GM18526 (cell line): Measurements from ENCODE around the gene DDX25.

Experiments used
- POLR2A ChIP-seq: IDR thresholded peaks from 3 replicates; pipeline ENCODE4 v1.6.1; 2011; ENCODE audit not compliant: insufficient read length; ENCODE audit errors: extremely low read depth

The DDX25 gene

GRCh38 chr11:125943661-125944349 is 39.5 kb downstream of the DDX25 start:
- no peak for TF ChIP-seq POLR2A

- TF ChIP-seq POLR2A = no peak
These were observed 40.2 kb downstream of the DDX25 start for GRCh38 chr11:125944350-125945010.

- TF ChIP-seq POLR2A = no peak
These were observed 40.9 kb downstream of the DDX25 start for GRCh38 chr11:125945011-125945796.

GRCh38 chr11:125945797-125946520 is 41.7 kb downstream of the DDX25 start, which contains the start of gene VSIG10L2:
TSS of gene VSIG10L2 (plus strand) at chr11:125946044. CDS start at chr11:125946056, 12 bp downstream.
- no peak for TF ChIP-seq POLR2A

- no peak for TF ChIP-seq POLR2A
These were observed 42.6 kb downstream of the DDX25 start for GRCh38 chr11:125946712-125947418.

- TF ChIP-seq POLR2A = no peak
These were observed 43.3 kb downstream of the DDX25 start for GRCh38 chr11:125947419-125948277.

GRCh38 chr11:125948278-125949051 is 44.2 kb downstream of the DDX25 start:
- no peak for TF ChIP-seq POLR2A

GRCh38 chr11:125949271-125950177 is 45.2 kb downstream of the DDX25 start:
- TF ChIP-seq POLR2A = no peak

GRCh38 chr11:125950178-125950490 is 45.8 kb downstream of the DDX25 start:
- TF ChIP-seq POLR2A = no peak

- no peak for TF ChIP-seq POLR2A
These were observed 46.7 kb downstream of the DDX25 start for GRCh38 chr11:125950696-125951651.

- TF ChIP-seq POLR2A = no peak
These were observed 47.4 kb downstream of the DDX25 start for GRCh38 chr11:125951731-125952130.
